B cell (primary cell): ENCODE results near the gene CASP5. TPM values are rescaled to one million over a fixed set of nuclear protein-coding genes. Genes with fewer than 3 reads are reported as not detected.
A peak's percentile ranks its signal among the peaks of the same experiment; 100 is the strongest.

ENCODE experiments used
- ATAC-seq: fragments of 200-7000 bp; cut with Tn5 transposase; one replicate; pipeline ENCODE4 v1.10.0; 2021; ENCODE audit warnings: low read depth, mild to moderate bottlenecking, moderate number of reproducible peaks, moderate library complexity
- CTCF ChIA-PET: fragments of 350-600 bp; sonication (Branson Sonifier 250); formaldehyde crosslinking; loops from one replicate; lab custom pipeline; 2021; ENCODE audit warnings: antibody characterized with exemption, inconsistent platforms; lab: Charles Lee
- POLR2A ChIA-PET: fragments of 350-600 bp; sonication (Branson Sonifier 250); formaldehyde crosslinking; loops from one replicate; lab custom pipeline; 2021; ENCODE audit warnings: antibody characterized with exemption; lab: Charles Lee
- DNase-seq: peaks from one replicate; pipeline ENCODE4 v3.0.0; 2013
- H2AFZ ChIP-seq: 2 replicates; pipeline ENCODE4 v1.6.1; 2012; ENCODE audit warnings: mild to moderate bottlenecking, low read depth, low read length; ENCODE audit not compliant: insufficient read depth, poor library complexity, severe bottlenecking
- H3K27ac ChIP-seq, 2 donors: 1 replicate in 1 of 2; 2 replicates in 1 of 2; pipeline ENCODE4 v1.5.1; 2012 to 2013; ENCODE audit warnings: low read length in 2 of 2, mild to moderate bottlenecking in 2 of 2, moderate library complexity in 1 of 2
- H3K27me3 ChIP-seq, 4 experiments: fragments of 200-600 bp in 1 of 4; sonication (generic) in 1 of 4; replicated peaks in 1 of 4; 1 replicate in 2 of 4; 2 replicates in 2 of 4; pipeline versions ENCODE4 v1.6.1 to v1.7.0; 2013 to 2016; ENCODE audit warnings: low read length in 3 of 4, mild to moderate bottlenecking in 2 of 4, mixed read lengths in 1 of 4, moderate library complexity in 1 of 4; ENCODE audit not compliant: insufficient read depth in 4 of 4, control insufficient read depth in 3 of 4; ENCODE audit errors: control extremely low read depth in 1 of 4
- H3K36me3 ChIP-seq, 2 experiments: replicated peaks in 1 of 2; 1 replicate in 1 of 2; 2 replicates in 1 of 2; pipeline versions ENCODE4 v1.6.1 to v1.7.1; 2013; ENCODE audit warnings: low read length in 1 of 2; ENCODE audit not compliant: insufficient read depth in 2 of 2, control insufficient read depth in 1 of 2; ENCODE audit errors: control extremely low read depth in 1 of 2, extremely low read depth in 1 of 2
- H3K4me1 ChIP-seq, 2 donors: fragments of 200-600 bp in 1 of 2; sonication (generic) in 1 of 2; 1 replicate in 1 of 2; 2 replicates in 1 of 2; pipeline versions ENCODE4 v1.5.1 to v1.6.1; 2013 to 2017; ENCODE audit warnings: low read length in 2 of 2; ENCODE audit not compliant: control insufficient read depth in 2 of 2, insufficient read depth in 2 of 2
- H3K4me2 ChIP-seq: replicated peaks from 2 replicates; pipeline ENCODE3; 2012; ENCODE audit warnings: mild to moderate bottlenecking, low read depth, low read length; ENCODE audit not compliant: poor library complexity, severe bottlenecking
- H3K4me3 ChIP-seq, 5 experiments: fragments of 200-600 bp in 1 of 5; sonication (generic) in 1 of 5; 1 replicate in 3 of 5; 2 replicates in 2 of 5; pipeline versions ENCODE4 v1.5.1 to v1.7.0; 2011 to 2016; ENCODE audit warnings: low read length in 4 of 5, mild to moderate bottlenecking in 4 of 5, low read depth in 2 of 5, control low read depth in 1 of 5, moderate library complexity in 1 of 5; ENCODE audit not compliant: insufficient read depth in 1 of 5; ENCODE audit errors: control extremely low read depth in 1 of 5, extremely low read depth in 1 of 5
- H3K79me2 ChIP-seq: fragments of 200-600 bp; sonication (generic); one replicate; pipeline ENCODE4 v1.6.0; 2016; ENCODE audit warnings: low read length; ENCODE audit not compliant: control insufficient read depth, insufficient read depth
- H3K9ac ChIP-seq: fragments of 200-600 bp; sonication (generic); 2 replicates; pipeline ENCODE4 v1.6.1; 2017; ENCODE audit warnings: mild to moderate bottlenecking, low read length, moderate library complexity
- H3K9me3 ChIP-seq, 3 donors: one replicate each; pipeline versions ENCODE4 v1.6.1 to v1.7.1; 2013; ENCODE audit warnings: low read length in 2 of 3; ENCODE audit not compliant: control insufficient read depth in 2 of 3, insufficient read depth in 1 of 3; ENCODE audit errors: control extremely low read depth in 1 of 3
- H4K20me1 ChIP-seq: 2 replicates; pipeline ENCODE4 v1.6.0; 2012; ENCODE audit warnings: mild to moderate bottlenecking, low read length; ENCODE audit not compliant: insufficient read depth, control insufficient read depth, poor library complexity, severe bottlenecking
- H3K27ac Mint-ChIP-seq: one replicate; pipeline ENCODE4 v1.8.0; 2021; ENCODE audit warnings: mixed read lengths
- H3K27me3 Mint-ChIP-seq: one replicate; pipeline ENCODE4 v1.8.0; 2021; ENCODE audit warnings: mixed read lengths
- H3K4me1 Mint-ChIP-seq: one replicate; pipeline ENCODE4 v1.8.0; 2021; ENCODE audit warnings: mixed read lengths
- H3K4me3 Mint-ChIP-seq: one replicate; pipeline ENCODE4 v1.8.0; 2021; ENCODE audit warnings: mixed read lengths
- H3K9me3 Mint-ChIP-seq: one replicate; pipeline ENCODE4 v1.8.0; 2022; ENCODE audit warnings: mixed read lengths; ENCODE audit not compliant: insufficient read depth
- CTCF ChIP-seq: fragments of 200-600 bp; IDR thresholded peaks from one replicate; pipeline ENCODE4 v1.8.0; 2022; ENCODE audit warnings: antibody characterized with exemption, mild to moderate bottlenecking
- EZH2 ChIP-seq: IDR thresholded peaks from 2 replicates; pipeline ENCODE4 v1.6.1; 2012; ENCODE audit warnings: borderline replicate concordance, low read depth, mild to moderate bottlenecking, moderate library complexity, low read length; ENCODE audit not compliant: insufficient read depth, poor library complexity, severe bottlenecking
- WGBS: methylation state at CpG from one replicate; pipeline ENCODE4 v1.1.5; 2013; ENCODE audit warnings: missing lambda C conversion rate; ENCODE audit not compliant: insufficient coverage; 5-methylcytosine and 5-hydroxymethylcytosine counted together
- intact Hi-C: fragments of 100-400 bp; cut with micrococcal nuclease; formaldehyde crosslinking; loops from one replicate; pipeline ENCODE4 v1.10.0; 2022
- polyA plus RNA-seq: library from polyadenylated mRNA; depleted of rRNA; stranded (reverse); fragments of >200 nt; gene quantifications from 2 replicates; pipeline ENCODE4 v1.2.3, GENCODE V29; 2012
- total RNA-seq, 2 donors: library from RNA; stranded (reverse); fragments of 120-200 nt in 1 of 2; gene quantifications; 1 replicate in 1 of 2; 2 replicates in 1 of 2; pipeline versions ENCODE4 v1.2.3 to v1.2.4, GENCODE V29; 2013 to 2022

Gene CASP5
- total and polyA plus RNA-seq, 2 donors (not counting 1 experiment from before 2014, with no cell fraction given): 0.09 TPM; not detected in 1

GRCh38 chr11:105000167-105000566, 22.8 kb downstream of the CASP5 start:
- H3K79me2 ChIP-seq: no peaks in the 10 kb centered on the region
- ATAC-seq (no peak), DNase-seq (peak; percentile 24)
- TF ChIP-seq EZH2: no peak
- TF ChIP-seq CTCF: no peak
- H3K9me3 ChIP-seq: no peaks in the 10 kb centered on the region
- no peaks in the 10 kb centered on the region for H3K27me3 ChIP-seq
- 92% methylated on average over 4 of the region's 5 CpGs for WGBS
- no peak overlapping the region for H3K27ac ChIP-seq
- H3K4me1 ChIP-seq: no peaks in the 10 kb centered on the region
- Mint-ChIP-seq H3K9me3 (no peaks in the 10 kb centered on the region), H3K27ac (no peak overlapping the region), H3K4me1 (peaks cover 5% of the 10 kb centered on the region), H3K4me3 (no peak overlapping the region), H3K27me3 (no peaks in the 10 kb centered on the region)
- no peak overlapping the region for H3K9ac ChIP-seq
- H3K36me3 ChIP-seq: no peaks in the 10 kb centered on the region
- intact Hi-C loops: loop anchor here (1.0 to 2.0 kb wide), 2 partner anchors 53 to 391 kb away; no protein-coding TSS in a partner anchor
- H4K20me1 ChIP-seq: no peaks in the 10 kb centered on the region
- POLR2A ChIA-PET: no interaction called here
- H2AFZ ChIP-seq: no peak overlapping the region
- no peak overlapping the region for H3K4me3 ChIP-seq
- H3K4me2 ChIP-seq: no peak overlapping the region
- CTCF ChIA-PET: interaction anchor here (1.3 to 2.2 kb wide), 2 partner anchors 391 kb away, joined by 3 to 7 read pairs; no protein-coding TSS in a partner anchor

- ChIA-PET POLR2A (no interaction called here), CTCF (interaction anchor here (1.3 kb wide), 1 partner anchor 391 kb away, joined by 3 read pairs; no protein-coding TSS in a partner anchor)
- ATAC-seq (no peak), DNase-seq (no peak)
- no peak overlapping the region for H3K4me3 ChIP-seq
- no peaks in the 10 kb centered on the region for H4K20me1 ChIP-seq
- H3K27me3 ChIP-seq: no peaks in the 10 kb centered on the region
- Mint-ChIP-seq H3K9me3 (no peaks in the 10 kb centered on the region), H3K4me1 (peaks cover 5% of the 10 kb centered on the region), H3K27ac (no peak overlapping the region), H3K27me3 (no peaks in the 10 kb centered on the region), H3K4me3 (no peak overlapping the region)
- intact Hi-C loops: loop anchor here (1.0 to 2.0 kb wide), 2 partner anchors 53 to 390 kb away; no protein-coding TSS in a partner anchor
- H3K79me2 ChIP-seq: no peaks in the 10 kb centered on the region
- WGBS: no CpG with 5 or more reads among the region's 1 CpG
- peaks cover 0 to 2% (median 0%) of the 10 kb centered on the region in 3 donors for H3K9me3 ChIP-seq
- H2AFZ ChIP-seq: no peak overlapping the region
- H3K9ac ChIP-seq: no peak overlapping the region
- no peak overlapping the region for H3K4me2 ChIP-seq
- no peak overlapping the region for H3K27ac ChIP-seq
- no peaks in the 10 kb centered on the region for H3K4me1 ChIP-seq
- no peaks in the 10 kb centered on the region for H3K36me3 ChIP-seq
- TF ChIP-seq EZH2 (no peak), CTCF (no peak)
Measured at GRCh38 chr11:104999721-105000120, 23.2 kb downstream of the CASP5 start.
